ENCODE measurements around the gene BCL2. TPM values are rescaled to one million over a fixed set of nuclear protein-coding genes. Genes with fewer than 3 reads are reported as not detected.
"Not testable (repeated sequence)": the region's sequence is repeated elsewhere in the genome, so short reads cannot be mapped to it uniquely, and the experiment has no call there.

The BCL2 gene
- total RNA-seq, 2 donors from 2014 or later, result 13.9 to 16.4 TPM

GRCh38 chr18:63191413-63191812, 128.2 kb downstream of the BCL2 start:
- DNase-seq, result no peak
- no peaks in the 10 kb centered on the region for H3K9me3 ChIP-seq
- H3K9ac ChIP-seq (ENCODE audit: low read depth in 2 of 2, low read length in 2 of 2), result no peak overlapping the region
- no peak overlapping the region for H3K4me3 ChIP-seq
- H3K36me3 ChIP-seq, result no peaks in the 10 kb centered on the region
- no peak for TF ChIP-seq CTCF (IDR thresholded peaks at IDR 0.05)
- no peak overlapping the region for H3K27ac ChIP-seq
- H3K27me3 ChIP-seq, result no peaks in the 10 kb centered on the region
- peaks cover 3% of the 10 kb centered on the region for H3K4me1 ChIP-seq
- intact Hi-C loops (cut with DNase I), result no loop called here

- H3K9me3 ChIP-seq; H3K4me3 ChIP-seq; DNase-seq; H3K27ac ChIP-seq; H3K4me1 ChIP-seq; H3K36me3 ChIP-seq; H3K9ac ChIP-seq (ENCODE audit: low read depth in 2 of 2, low read length in 2 of 2); H3K27me3 ChIP-seq; intact Hi-C loops (cut with DNase I): not testable (repeated sequence)
Measured at GRCh38 chr18:63190838-63191237, 128.7 kb downstream of the BCL2 start.

- Histone ChIP-seq H3K27ac (no peak overlapping the region), H3K4me1 (peaks cover 2% of the 10 kb centered on the region), H3K9ac (ENCODE audit: low read depth in 2 of 2, low read length in 2 of 2) (no peak overlapping the region), H3K27me3 (no peaks in the 10 kb centered on the region), H3K4me3 (no peak overlapping the region), H3K36me3 (no peaks in the 10 kb centered on the region), H3K9me3 (no peaks in the 10 kb centered on the region)
- DNase-seq, result no peak
- intact Hi-C loops (cut with DNase I), result no loop called here
- no peak for TF ChIP-seq CTCF (IDR thresholded peaks at IDR 0.05)
Measured at GRCh38 chr18:63189817-63190216, 129.8 kb downstream of the BCL2 start.

- intact Hi-C loops (cut with DNase I), result no loop called here
- no peak overlapping the region for H3K9ac ChIP-seq (ENCODE audit: low read depth in 2 of 2, low read length in 2 of 2)
- DNase-seq, result no peak
- no peaks in the 10 kb centered on the region for H3K27me3 ChIP-seq
- peaks cover 8% of the 10 kb centered on the region for H3K4me1 ChIP-seq
- H3K36me3 ChIP-seq, result no peaks in the 10 kb centered on the region
- H3K9me3 ChIP-seq, result no peaks in the 10 kb centered on the region
- H3K27ac ChIP-seq, result no peak overlapping the region
- H3K4me3 ChIP-seq, result no peak overlapping the region
- TF ChIP-seq CTCF (IDR thresholded peaks at IDR 0.05), result no peak
Measured at GRCh38 chr18:63189041-63189440, 130.5 kb downstream of the BCL2 start.

- Histone ChIP-seq H3K27ac (no peak overlapping the region), H3K36me3 (no peaks in the 10 kb centered on the region), H3K4me1 (peaks cover 18% of the 10 kb centered on the region)
Measured at GRCh38 chr18:63187791-63188460, 131.6 kb downstream of the BCL2 start.

More at GRCh38 chr18:63187791-63188460, 131.6 kb downstream of the BCL2 start:
- TF ChIP-seq CTCF (IDR thresholded peaks at IDR 0.05), result no peak
- H3K9me3 ChIP-seq, result no peaks in the 10 kb centered on the region
- H3K27me3 ChIP-seq, result no peaks in the 10 kb centered on the region
- H3K9ac ChIP-seq (ENCODE audit: low read depth in 2 of 2, low read length in 2 of 2), result no peak overlapping the region
- H3K4me3 ChIP-seq, result no peak overlapping the region
- DNase-seq, result no peak
- intact Hi-C loops (cut with DNase I), result no loop called here

Measured in colonic mucosa (tissue), 4 donors.